HCT116 (cell line): ENCODE results near the gene SUSD5. TPM values are rescaled to one million over a fixed set of nuclear protein-coding genes. Genes with fewer than 3 reads are reported as not detected.

ENCODE experiments used
- ATAC-seq: fragments of 200-7000 bp; cut with Tn5 transposase; 2 replicates; pipeline ENCODE4 v1.9.1; 2020; ENCODE audit warnings: mild to moderate bottlenecking, moderate library complexity
- BruUV-seq: library from RNA; stranded (reverse); fragments of 400-500 nt; replicated peaks from 2 replicates; lab custom pipeline; 2021; lab: Mats Ljungman, UMichigan
- CTCF ChIA-PET: fragments of 300-600 bp; sonication (Branson Sonifier 250); formaldehyde crosslinking; loops from one replicate; lab custom pipeline; 2021; ENCODE audit warnings: antibody characterized with exemption; lab: Charles Lee
- POLR2A ChIA-PET: fragments of 300-600, 350-600 bp; sonication (Branson Sonifier 250); formaldehyde crosslinking; loops from one replicate; lab custom pipeline; 2021; ENCODE audit warnings: antibody characterized with exemption; lab: Charles Lee
- RAD21 ChIA-PET, 2 experiments: fragments of 300-600 bp; sonication (Branson Sonifier 250); formaldehyde crosslinking; loops; one replicate each; lab custom pipeline; 2023; ENCODE audit warnings: low total read pairs in 2 of 2; ENCODE audit not compliant: uncharacterized antibody in 2 of 2, unreplicated experiment in 2 of 2, low non-redundant PET in 1 of 2; lab: Charles Lee
- DNase-seq: peaks from one replicate; pipeline ENCODE4 v3.0.0-alpha.2; 2010; ENCODE audit warnings: low read depth, low spot score
- H2AFZ ChIP-seq: fragments of 200-600 bp; shearing (Covaris generic), sonication (generic); 2 replicates; pipeline ENCODE4 v1.6.1; 2017; ENCODE audit warnings: low read depth, mixed run types, mixed read lengths, antibody characterized with exemption, low read length; ENCODE audit not compliant: poor library complexity, severe bottlenecking
- H3K27ac ChIP-seq: 2 replicates; pipeline ENCODE4 v1.5.1; 2012; ENCODE audit warnings: low read depth, low read length
- H3K27me3 ChIP-seq: fragments of 200-600 bp; sonication (generic); 2 replicates; pipeline ENCODE4 v1.6.1; 2016; ENCODE audit warnings: mixed run types, low read length, mixed read lengths; ENCODE audit not compliant: insufficient read depth
- H3K36me3 ChIP-seq, 2 experiments: fragments of 200-500 bp in 1 of 2; fragments of 200-600 bp in 1 of 2; sonication (Bioruptor generic) in 1 of 2; sonication (generic) in 1 of 2; 2 replicates each; pipeline versions ENCODE4 v1.5.1 to v1.6.1; 2014 to 2016; ENCODE audit warnings: low read length in 2 of 2, inconsistent platforms in 1 of 2, mixed read lengths in 1 of 2, mixed run types in 1 of 2; ENCODE audit not compliant: insufficient read depth in 2 of 2, control insufficient read depth in 1 of 2
- H3K4me1 ChIP-seq, 2 experiments: fragments of 200-600 bp in 1 of 2; sonication (generic) in 1 of 2; 2 replicates each; pipeline versions ENCODE4 v1.5.1 to v1.6.1; 2012 to 2017; ENCODE audit warnings: low read length in 2 of 2, inconsistent platforms in 1 of 2, mild to moderate bottlenecking in 1 of 2, mixed read lengths in 1 of 2, mixed run types in 1 of 2, moderate library complexity in 1 of 2; ENCODE audit not compliant: insufficient read depth in 2 of 2, control insufficient read depth in 1 of 2
- H3K4me2 ChIP-seq: fragments of 200-600 bp; sonication (generic); 2 replicates; pipeline ENCODE4 v1.6.1; 2017; ENCODE audit warnings: mixed run types, low read length, mixed read lengths
- H3K4me3 ChIP-seq, 2 experiments: fragments of 200-600 bp in 1 of 2; sonication (generic) in 1 of 2; replicated peaks in 1 of 2; 2 replicates each; pipeline ENCODE4 v1.5.1; 2011 to 2016; ENCODE audit warnings: low read length in 2 of 2, control low read depth in 1 of 2, low read depth in 1 of 2, mild to moderate bottlenecking in 1 of 2, mixed read lengths in 1 of 2, mixed run types in 1 of 2
- H3K79me2 ChIP-seq: fragments of 200-600 bp; sonication (generic); 2 replicates; pipeline ENCODE4 v1.6.1; 2017; ENCODE audit warnings: mild to moderate bottlenecking, mixed run types, low read length, moderate library complexity, mixed read lengths; ENCODE audit not compliant: insufficient read depth
- H3K9ac ChIP-seq: fragments of 200-600 bp; sonication (generic); 2 replicates; pipeline ENCODE4 v1.6.1; 2016; ENCODE audit warnings: low read length, mixed read lengths
- H3K9me2 ChIP-seq: fragments of 200-600 bp; sonication (generic), shearing (Covaris generic); 2 replicates; pipeline ENCODE4 v1.6.1; 2017; ENCODE audit warnings: mixed run types, mild to moderate bottlenecking, moderate library complexity; ENCODE audit not compliant: insufficient read depth
- H3K9me3 ChIP-seq, 2 experiments: fragments of 200-500 bp in 1 of 2; fragments of 200-600 bp in 1 of 2; sonication (Bioruptor generic) in 1 of 2; sonication (generic) in 1 of 2; 2 replicates each; pipeline ENCODE4 v1.6.1; 2014 to 2017; ENCODE audit warnings: low read length in 2 of 2, mixed read lengths in 2 of 2, inconsistent platforms in 1 of 2, low read depth in 1 of 2, mild to moderate bottlenecking in 1 of 2, mixed run types in 1 of 2, moderate library complexity in 1 of 2; ENCODE audit not compliant: control insufficient read depth in 1 of 2, insufficient read depth in 1 of 2
- H4K20me1 ChIP-seq: fragments of 200-600 bp; sonication (generic), shearing (Covaris generic); 2 replicates; pipeline ENCODE4 v1.6.1; 2017; ENCODE audit warnings: mixed run types, mild to moderate bottlenecking, moderate library complexity; ENCODE audit not compliant: insufficient read depth
- CEBPB ChIP-seq: IDR thresholded peaks from 2 replicates; pipeline ENCODE4 v1.6.1; 2012; ENCODE audit warnings: low read depth
- EGR1 ChIP-seq: IDR thresholded peaks from 2 replicates; pipeline ENCODE4 v1.6.1; 2012; ENCODE audit warnings: low read depth
- ELF1 ChIP-seq: IDR thresholded peaks from 2 replicates; pipeline ENCODE4 v1.6.1; 2012; ENCODE audit warnings: low read depth, borderline replicate concordance
- EZH2phosphoT487 ChIP-seq: fragments of 200-600 bp; IDR thresholded peaks from 2 replicates; pipeline ENCODE4 v1.6.1; 2018; ENCODE audit warnings: antibody characterized with exemption, borderline replicate concordance
- JUND ChIP-seq: IDR thresholded peaks from 2 replicates; pipeline ENCODE4 v1.6.1; 2012
- MAX ChIP-seq: IDR thresholded peaks from 2 replicates; pipeline ENCODE4 v1.6.1; 2012
- POLR2A ChIP-seq: IDR thresholded peaks from 2 replicates; pipeline ENCODE4 v1.7.0; 2011; ENCODE audit warnings: borderline replicate concordance; ENCODE audit not compliant: insufficient read depth, insufficient read length; ENCODE audit errors: extremely low read depth
- RAD21 ChIP-seq: IDR thresholded peaks from 2 replicates; pipeline ENCODE4 v1.6.1; 2012; ENCODE audit warnings: low read depth, mild to moderate bottlenecking
- SIN3A ChIP-seq: IDR thresholded peaks from 2 replicates; pipeline ENCODE4 v1.6.1; 2012; ENCODE audit warnings: low read depth
- SP1 ChIP-seq: IDR thresholded peaks from 2 replicates; pipeline ENCODE4 v1.6.1; 2012; ENCODE audit warnings: low read depth
- SRF ChIP-seq: IDR thresholded peaks from 2 replicates; pipeline ENCODE4 v1.6.1; 2012; ENCODE audit warnings: low read depth
- TCF7L2 ChIP-seq: IDR thresholded peaks from 2 replicates; pipeline ENCODE4 v1.7.0; 2011; ENCODE audit warnings: borderline replicate concordance, inconsistent platforms; ENCODE audit not compliant: insufficient read depth, insufficient read length; ENCODE audit errors: extremely low read depth
- YY1 ChIP-seq: IDR thresholded peaks from 2 replicates; pipeline ENCODE4 v1.6.1; 2011; ENCODE audit warnings: low read length, low read depth, moderate library complexity, mild to moderate bottlenecking; ENCODE audit not compliant: insufficient replicate concordance; ENCODE audit errors: extremely low read depth
- ZFX ChIP-seq: fragments of 450-650 bp; IDR thresholded peaks from 2 replicates; pipeline ENCODE4 v1.6.1; 2017
- ZNF274 ChIP-seq: fragments of 200-500 bp; sonication (Bioruptor generic); IDR thresholded peaks from 2 replicates; pipeline ENCODE4 v1.6.1; 2014; ENCODE audit warnings: mild to moderate bottlenecking, low read depth, low read length, inconsistent platforms
- intact Hi-C: fragments of 100-400 bp; cut with micrococcal nuclease; formaldehyde crosslinking; loops from 2 replicates; pipeline ENCODE4 v1.10.0; 2022
- total RNA-seq: library from RNA; stranded (reverse); gene quantifications from one replicate; pipeline ENCODE4 v1.2.1, GENCODE V29; 2021; ENCODE audit not compliant: unreplicated experiment
- TF ChIP-seq, protein P1 (sequence below): IDR thresholded peaks from 2 replicates; pipeline ENCODE4 v1.6.1; 2012
- TF ChIP-seq, protein P2 (sequence below), 3 experiments: fragments of 200-600 bp in 1 of 3; sonication (generic) in 1 of 3; IDR thresholded peaks in 2 of 3; conservative IDR thresholded peaks in 1 of 3; 2 replicates each; pipeline ENCODE4 v1.5.1; 2012 to 2017; ENCODE audit warnings: low read depth in 2 of 3, low read length in 2 of 3, antibody characterized with exemption in 1 of 3, borderline replicate concordance in 1 of 3, control low read depth in 1 of 3, mild to moderate bottlenecking in 1 of 3, mixed read lengths in 1 of 3, mixed run types in 1 of 3, moderate library complexity in 1 of 3; ENCODE audit not compliant: insufficient read depth in 1 of 3

The SUSD5 gene
- total RNA-seq, 1 experiment from 2014 or later = not detected

GRCh38 chr3:33145221-33145900 is 73.2 kb downstream of the SUSD5 start:
- DNase-seq (no peak), ATAC-seq (no peak)
- Histone ChIP-seq H3K9me2 (no peaks in the 10 kb centered on the region), H3K9ac (no peak overlapping the region), H3K9me3 (no peaks in the 10 kb centered on the region), H3K79me2 (no peaks in the 10 kb centered on the region), H3K4me3 (no peak overlapping the region), H3K36me3 (peaks cover 3% of the 10 kb centered on the region in 2 experiments; a peak in 1 of 4 replicates), H4K20me1 (no peaks in the 10 kb centered on the region), H3K27ac (no peak overlapping the region)
- intact Hi-C loops = no loop called here
- no TSS peak for BruUV-seq
- POLR2A ChIA-PET = no interaction called here
- no peak for TF ChIP-seq SP1
- TF ChIP-seq, protein P1, sequence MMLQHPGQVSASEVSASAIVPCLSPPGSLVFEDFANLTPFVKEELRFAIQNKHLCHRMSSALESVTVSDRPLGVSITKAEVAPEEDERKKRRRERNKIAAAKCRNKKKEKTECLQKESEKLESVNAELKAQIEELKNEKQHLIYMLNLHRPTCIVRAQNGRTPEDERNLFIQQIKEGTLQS = no peak
- no peak for TF ChIP-seq SIN3A
- TF ChIP-seq, protein P2, sequence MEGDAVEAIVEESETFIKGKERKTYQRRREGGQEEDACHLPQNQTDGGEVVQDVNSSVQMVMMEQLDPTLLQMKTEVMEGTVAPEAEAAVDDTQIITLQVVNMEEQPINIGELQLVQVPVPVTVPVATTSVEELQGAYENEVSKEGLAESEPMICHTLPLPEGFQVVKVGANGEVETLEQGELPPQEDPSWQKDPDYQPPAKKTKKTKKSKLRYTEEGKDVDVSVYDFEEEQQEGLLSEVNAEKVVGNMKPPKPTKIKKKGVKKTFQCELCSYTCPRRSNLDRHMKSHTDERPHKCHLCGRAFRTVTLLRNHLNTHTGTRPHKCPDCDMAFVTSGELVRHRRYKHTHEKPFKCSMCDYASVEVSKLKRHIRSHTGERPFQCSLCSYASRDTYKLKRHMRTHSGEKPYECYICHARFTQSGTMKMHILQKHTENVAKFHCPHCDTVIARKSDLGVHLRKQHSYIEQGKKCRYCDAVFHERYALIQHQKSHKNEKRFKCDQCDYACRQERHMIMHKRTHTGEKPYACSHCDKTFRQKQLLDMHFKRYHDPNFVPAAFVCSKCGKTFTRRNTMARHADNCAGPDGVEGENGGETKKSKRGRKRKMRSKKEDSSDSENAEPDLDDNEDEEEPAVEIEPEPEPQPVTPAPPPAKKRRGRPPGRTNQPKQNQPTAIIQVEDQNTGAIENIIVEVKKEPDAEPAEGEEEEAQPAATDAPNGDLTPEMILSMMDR (IDR thresholded peaks at IDR 0.05 in 2 of 3, conservative IDR thresholded peaks at IDR 0.05 in 1 of 3; ENCODE audit: borderline replicate concordance in 1 of 3, insufficient read depth in 1 of 3, low read depth in 2 of 3, low read length in 2 of 3) = no peak
- TF ChIP-seq YY1 = no peak
- TF ChIP-seq TCF7L2 = no peak
- no peak for TF ChIP-seq EZH2phosphoT487
- TF ChIP-seq SRF = no peak
- no peak for TF ChIP-seq ELF1
- no peak for TF ChIP-seq POLR2A
- TF ChIP-seq RAD21 = no peak
- TF ChIP-seq ZFX = no peak
- TF ChIP-seq ZNF274 = no peak
- no peak for TF ChIP-seq EGR1
- no peak for TF ChIP-seq JUND
- TF ChIP-seq CEBPB = no peak
- no peak for TF ChIP-seq MAX
- TF ChIP-seq, all 23 proteins: peak for 0
- ChIA-PET CTCF (interaction anchor here (0.6 to 1.2 kb wide), 3 partner anchors 10 to 227 kb away, joined by 3 to 4 read pairs (median 4); no protein-coding TSS in a partner anchor), RAD21 (no interaction called here)
- H3K4me1 ChIP-seq = peaks cover 12 to 15% of the 10 kb centered on the region in 2 experiments; a peak in 2 of 4 replicates
- H3K27me3 ChIP-seq = no peaks in the 10 kb centered on the region
- no peak overlapping the region for H2AFZ ChIP-seq
- no peak overlapping the region for H3K4me2 ChIP-seq
